ENCODE results near the gene POLD4.

POLD4 gene

GRCh38 chr11:67372321-67372992 is 19.1 kb upstream of the POLD4 start:
- DNase-seq (ENCODE audit: low read depth), result no peak
- TF ChIP-seq, protein P1, sequence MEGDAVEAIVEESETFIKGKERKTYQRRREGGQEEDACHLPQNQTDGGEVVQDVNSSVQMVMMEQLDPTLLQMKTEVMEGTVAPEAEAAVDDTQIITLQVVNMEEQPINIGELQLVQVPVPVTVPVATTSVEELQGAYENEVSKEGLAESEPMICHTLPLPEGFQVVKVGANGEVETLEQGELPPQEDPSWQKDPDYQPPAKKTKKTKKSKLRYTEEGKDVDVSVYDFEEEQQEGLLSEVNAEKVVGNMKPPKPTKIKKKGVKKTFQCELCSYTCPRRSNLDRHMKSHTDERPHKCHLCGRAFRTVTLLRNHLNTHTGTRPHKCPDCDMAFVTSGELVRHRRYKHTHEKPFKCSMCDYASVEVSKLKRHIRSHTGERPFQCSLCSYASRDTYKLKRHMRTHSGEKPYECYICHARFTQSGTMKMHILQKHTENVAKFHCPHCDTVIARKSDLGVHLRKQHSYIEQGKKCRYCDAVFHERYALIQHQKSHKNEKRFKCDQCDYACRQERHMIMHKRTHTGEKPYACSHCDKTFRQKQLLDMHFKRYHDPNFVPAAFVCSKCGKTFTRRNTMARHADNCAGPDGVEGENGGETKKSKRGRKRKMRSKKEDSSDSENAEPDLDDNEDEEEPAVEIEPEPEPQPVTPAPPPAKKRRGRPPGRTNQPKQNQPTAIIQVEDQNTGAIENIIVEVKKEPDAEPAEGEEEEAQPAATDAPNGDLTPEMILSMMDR (conservative IDR thresholded peaks at IDR 0.05; ENCODE audit: low read length), result no peak

GRCh38 chr11:67371911-67372320 is 18.6 kb upstream of the POLD4 start:
- peak overlapping the region; percentile 73 for H3K4me3 ChIP-seq (ENCODE audit: low read length)
- DNase-seq (ENCODE audit: low read depth), result no peak
- TF ChIP-seq, protein P1 (conservative IDR thresholded peaks at IDR 0.05; ENCODE audit: low read length), result no peak

More at GRCh38 chr11:67372321-67372992, 19.1 kb upstream of the POLD4 start:
- H3K4me3 ChIP-seq (ENCODE audit: low read length), result peak overlapping the region; percentile 73

GRCh38 chr11:67371189-67371910 is 18.0 kb upstream of the POLD4 start:
- H3K4me3 ChIP-seq (ENCODE audit: low read length), result peak overlapping the region; percentile 73
- TF ChIP-seq, protein P1 (conservative IDR thresholded peaks at IDR 0.05; ENCODE audit: low read length), result peak; percentile 65
- peak; percentile 59 for DNase-seq (ENCODE audit: low read depth)

GRCh38 chr11:67370351-67371076 is 17.2 kb upstream of the POLD4 start:
- H3K4me3 ChIP-seq (ENCODE audit: low read length), result peak overlapping the region; percentile 73
- TF ChIP-seq, protein P1 (conservative IDR thresholded peaks at IDR 0.05; ENCODE audit: low read length), result no peak
- no peak for DNase-seq (ENCODE audit: low read depth)

GRCh38 chr11:67369801-67370284 is 16.5 kb upstream of the POLD4 start:
- no peak for DNase-seq (ENCODE audit: low read depth)
- TF ChIP-seq, protein P1 (conservative IDR thresholded peaks at IDR 0.05; ENCODE audit: low read length), result no peak
- H3K4me3 ChIP-seq (ENCODE audit: low read length), result peak overlapping the region; percentile 12; the same call in 1 of the 2 replicates

GRCh38 chr11:67369275-67369674 is 15.9 kb upstream of the POLD4 start:
- H3K4me3 ChIP-seq (ENCODE audit: low read length), result no peak overlapping the region
- TF ChIP-seq, protein P1 (conservative IDR thresholded peaks at IDR 0.05; ENCODE audit: low read length), result no peak
- DNase-seq (ENCODE audit: low read depth), result no peak
